ENCODE measurements around the gene D2HGDH. TPM values are rescaled to one million over a fixed set of nuclear protein-coding genes. Genes with fewer than 3 reads are reported as not detected.

D2HGDH gene
- total RNA-seq, 1 donor from 2014 or later = 14.5 TPM

DNA sequence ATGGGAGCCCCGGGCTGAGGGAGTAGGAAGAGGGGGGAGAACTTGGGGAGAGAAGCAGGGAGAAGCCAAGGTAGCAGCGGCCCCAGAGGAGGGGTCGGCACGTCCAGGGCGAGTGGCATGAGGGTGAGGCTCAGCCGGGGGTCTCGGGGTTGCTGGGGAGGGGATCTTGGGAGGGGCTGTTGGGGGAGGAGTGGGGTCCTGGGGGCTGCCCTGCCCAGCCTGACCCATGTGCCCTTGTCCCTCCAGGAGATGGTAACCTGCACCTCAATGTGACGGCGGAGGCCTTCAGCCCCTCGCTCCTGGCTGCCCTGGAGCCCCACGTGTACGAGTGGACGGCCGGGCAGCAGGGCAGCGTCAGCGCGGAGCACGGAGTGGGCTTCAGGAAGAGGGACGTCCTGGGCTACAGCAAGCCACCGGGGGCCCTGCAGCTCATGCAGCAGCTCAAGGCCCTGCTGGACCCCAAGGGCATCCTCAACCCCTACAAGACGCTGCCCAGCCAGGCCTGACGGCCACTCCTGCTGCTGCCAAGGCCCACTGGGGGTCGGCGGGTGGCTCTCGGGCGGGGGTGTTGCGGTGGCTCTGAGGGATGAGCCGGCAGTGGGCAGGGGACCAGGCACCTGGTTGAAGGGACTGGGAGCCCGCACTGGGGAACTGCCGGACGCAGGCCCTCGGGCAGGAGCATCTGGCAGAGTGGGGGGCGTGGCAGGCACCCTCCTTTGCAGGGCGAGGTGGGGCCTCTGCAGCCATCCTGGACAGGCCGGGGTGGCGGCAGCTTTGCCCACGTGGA, 33.2 kb downstream of the D2HGDH start:
- Mint-ChIP-seq H3K4me1 (ENCODE audit: low read depth) (no peaks in the 10 kb centered on the region), H3K36me3 (ENCODE audit: low read depth) (peaks cover under 1% of the 10 kb centered on the region), H3K4me3 (ENCODE audit: unreplicated experiment) (no peak overlapping the region), H3K27me3 (ENCODE audit: low read depth) (no peaks in the 10 kb centered on the region), H3K27ac (ENCODE audit: unreplicated experiment) (no peak overlapping the region), H3K9me3 (ENCODE audit: low read depth) (no peaks in the 10 kb centered on the region)
- peak; percentile 92 for DNase-seq (ENCODE audit: low spot score)
- TF ChIP-seq, protein P1, sequence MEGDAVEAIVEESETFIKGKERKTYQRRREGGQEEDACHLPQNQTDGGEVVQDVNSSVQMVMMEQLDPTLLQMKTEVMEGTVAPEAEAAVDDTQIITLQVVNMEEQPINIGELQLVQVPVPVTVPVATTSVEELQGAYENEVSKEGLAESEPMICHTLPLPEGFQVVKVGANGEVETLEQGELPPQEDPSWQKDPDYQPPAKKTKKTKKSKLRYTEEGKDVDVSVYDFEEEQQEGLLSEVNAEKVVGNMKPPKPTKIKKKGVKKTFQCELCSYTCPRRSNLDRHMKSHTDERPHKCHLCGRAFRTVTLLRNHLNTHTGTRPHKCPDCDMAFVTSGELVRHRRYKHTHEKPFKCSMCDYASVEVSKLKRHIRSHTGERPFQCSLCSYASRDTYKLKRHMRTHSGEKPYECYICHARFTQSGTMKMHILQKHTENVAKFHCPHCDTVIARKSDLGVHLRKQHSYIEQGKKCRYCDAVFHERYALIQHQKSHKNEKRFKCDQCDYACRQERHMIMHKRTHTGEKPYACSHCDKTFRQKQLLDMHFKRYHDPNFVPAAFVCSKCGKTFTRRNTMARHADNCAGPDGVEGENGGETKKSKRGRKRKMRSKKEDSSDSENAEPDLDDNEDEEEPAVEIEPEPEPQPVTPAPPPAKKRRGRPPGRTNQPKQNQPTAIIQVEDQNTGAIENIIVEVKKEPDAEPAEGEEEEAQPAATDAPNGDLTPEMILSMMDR (IDR thresholded peaks at IDR 0.05) = no peak

DNA sequence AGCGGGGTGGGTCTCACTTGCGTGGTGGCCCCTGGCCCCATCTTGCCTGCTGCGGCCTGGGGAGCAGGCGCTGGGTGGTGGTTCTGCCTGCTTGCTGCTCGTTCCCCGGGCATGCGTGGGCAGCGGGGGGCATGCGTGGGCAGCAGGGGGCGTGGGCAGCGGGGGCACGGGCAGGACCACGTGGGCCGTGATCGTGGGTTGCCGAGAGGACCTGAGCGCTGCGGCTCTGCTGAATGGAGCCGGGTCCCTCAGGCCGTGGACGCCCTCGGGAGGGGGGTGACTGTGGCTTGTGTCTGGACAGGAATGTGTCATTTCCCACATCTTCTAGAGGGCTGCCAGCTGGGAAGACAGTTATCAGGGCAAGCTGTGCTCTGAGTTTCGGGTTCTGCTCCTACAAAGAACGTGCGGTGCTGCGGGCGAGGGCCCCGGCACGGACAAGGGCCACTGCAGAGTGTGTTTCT, 33.9 kb downstream of the D2HGDH start:
- Mint-ChIP-seq H3K27ac (ENCODE audit: unreplicated experiment) (no peak overlapping the region), H3K36me3 (ENCODE audit: low read depth) (no peaks in the 10 kb centered on the region), H3K27me3 (ENCODE audit: low read depth) (no peaks in the 10 kb centered on the region), H3K9me3 (ENCODE audit: low read depth) (no peaks in the 10 kb centered on the region), H3K4me3 (ENCODE audit: unreplicated experiment) (no peak overlapping the region), H3K4me1 (ENCODE audit: low read depth) (no peaks in the 10 kb centered on the region)
- peak; percentile 90 for DNase-seq (ENCODE audit: low spot score)
- TF ChIP-seq, protein P1 (IDR thresholded peaks at IDR 0.05) = no peak

DNA sequence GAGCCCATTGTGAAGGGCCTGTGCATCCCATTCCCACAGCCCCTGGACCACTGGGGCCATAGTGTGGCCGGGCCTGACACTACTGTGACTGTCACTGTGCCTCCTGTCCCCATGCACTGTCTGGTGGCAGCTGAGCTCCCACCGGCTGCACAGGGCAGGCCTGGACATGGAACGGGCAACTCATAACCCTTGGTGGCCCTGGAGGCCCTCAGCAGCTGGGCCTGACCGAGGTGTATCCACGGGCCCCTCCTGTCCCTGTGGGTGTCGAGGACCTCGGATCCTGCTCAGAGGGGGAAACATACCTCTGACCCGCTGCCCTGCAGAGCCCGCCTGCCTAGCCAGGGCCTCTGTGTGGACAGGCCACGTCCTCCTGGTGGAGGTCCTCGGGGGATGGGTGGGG, 34.4 kb downstream of the D2HGDH start:
- TF ChIP-seq, protein P1 (IDR thresholded peaks at IDR 0.05) = no peak
- Mint-ChIP-seq H3K4me3 (ENCODE audit: unreplicated experiment) (no peak overlapping the region), H3K36me3 (ENCODE audit: low read depth) (no peaks in the 10 kb centered on the region), H3K9me3 (ENCODE audit: low read depth) (no peaks in the 10 kb centered on the region), H3K27me3 (ENCODE audit: low read depth) (no peaks in the 10 kb centered on the region), H3K27ac (ENCODE audit: unreplicated experiment) (no peak overlapping the region), H3K4me1 (ENCODE audit: low read depth) (no peaks in the 10 kb centered on the region)
- peak; percentile 87 for DNase-seq (ENCODE audit: low spot score)

DNA sequence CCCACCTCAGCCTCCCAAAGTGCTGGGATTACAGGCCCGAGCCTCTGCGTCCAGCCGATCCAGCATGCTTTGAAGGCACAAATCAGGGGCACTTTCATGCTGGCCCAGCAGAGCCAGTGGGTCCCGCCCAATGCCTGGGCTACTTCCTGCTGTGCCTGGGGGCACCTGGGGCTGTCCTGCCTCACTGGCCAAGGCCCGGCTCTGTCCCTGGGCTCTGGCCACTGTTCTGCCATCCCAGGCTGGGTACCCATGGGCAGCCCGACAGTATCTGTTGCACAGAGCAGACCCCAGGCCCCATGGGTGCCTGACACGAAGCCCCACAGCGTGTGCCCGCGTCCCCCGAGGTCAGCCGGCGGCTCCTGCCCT, 35.4 kb downstream of the D2HGDH start:
- Mint-ChIP-seq H3K9me3 (ENCODE audit: low read depth) (no peaks in the 10 kb centered on the region), H3K27ac (ENCODE audit: unreplicated experiment) (no peak overlapping the region), H3K36me3 (ENCODE audit: low read depth) (no peaks in the 10 kb centered on the region), H3K27me3 (ENCODE audit: low read depth) (no peaks in the 10 kb centered on the region), H3K4me1 (ENCODE audit: low read depth) (peaks cover 3% of the 10 kb centered on the region), H3K4me3 (ENCODE audit: unreplicated experiment) (no peak overlapping the region)
- no peak for DNase-seq (ENCODE audit: low spot score)
- TF ChIP-seq, protein P1 (IDR thresholded peaks at IDR 0.05) = no peak

DNA sequence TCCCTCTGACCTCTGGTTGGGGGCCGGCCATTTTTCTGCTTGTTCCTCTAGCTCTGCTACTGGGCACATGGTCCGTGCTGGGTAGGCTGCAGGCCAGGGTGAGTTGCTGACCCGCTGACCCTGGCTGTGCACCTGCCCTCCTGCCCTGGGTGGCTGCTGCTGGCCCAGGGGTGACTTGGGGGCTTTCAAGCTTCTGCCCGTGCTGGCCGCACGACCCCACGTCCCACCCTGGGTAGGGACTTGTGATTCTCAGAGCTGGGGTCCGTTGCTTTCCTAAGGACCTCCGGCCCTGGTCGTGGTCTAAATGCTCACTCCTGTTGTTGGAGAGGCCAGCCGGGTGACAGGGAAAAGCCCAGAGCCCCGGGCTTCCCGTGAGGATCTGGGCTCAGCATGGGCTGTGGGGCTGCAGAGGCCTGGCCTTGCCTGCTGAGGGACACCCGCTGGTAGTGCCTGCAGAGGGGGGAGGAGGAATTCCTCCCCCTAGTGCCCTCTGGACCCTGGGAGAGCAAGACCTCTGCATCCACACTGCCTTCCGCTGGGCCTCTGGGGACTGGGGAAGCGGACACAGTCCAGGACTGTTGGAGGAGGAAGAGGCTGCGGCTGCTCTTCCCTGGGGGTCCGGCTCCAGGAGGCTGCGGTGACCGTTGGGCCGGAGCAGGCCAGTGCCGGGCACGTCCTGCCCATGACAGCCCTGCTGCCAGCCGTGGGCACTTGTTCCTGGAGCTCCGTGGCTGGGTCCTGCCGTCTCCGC, 35.9 kb downstream of the D2HGDH start:
- H3K27me3 Mint-ChIP-seq (ENCODE audit: low read depth) = no peaks in the 10 kb centered on the region
- TF ChIP-seq, protein P1 (IDR thresholded peaks at IDR 0.05) = no peak
- H3K36me3 Mint-ChIP-seq (ENCODE audit: low read depth) = no peaks in the 10 kb centered on the region
- peaks cover 7% of the 10 kb centered on the region for H3K4me1 Mint-ChIP-seq (ENCODE audit: low read depth)
- H3K27ac Mint-ChIP-seq (ENCODE audit: unreplicated experiment) = no peak overlapping the region
- no peak overlapping the region for H3K4me3 Mint-ChIP-seq (ENCODE audit: unreplicated experiment)
- peak; percentile 88 for DNase-seq (ENCODE audit: low spot score)
- H3K9me3 Mint-ChIP-seq (ENCODE audit: low read depth) = no peaks in the 10 kb centered on the region
